Body of pancreas (tissue), 4 donors: Measurements from ENCODE around the gene PHLDA2. TPM values are rescaled to one million over a fixed set of nuclear protein-coding genes. Genes with fewer than 3 reads are reported as not detected.

ENCODE experiments used
- ATAC-seq: fragments of 150-250 bp; one replicate; pipeline ENCODE4 v1.9.1; 2016
- DNase-seq, 4 donors: peaks; one replicate each; pipeline ENCODE4 v3.0.0-alpha.2; 2019
- H3K27ac ChIP-seq, 4 donors: fragments of 200-600 bp; sonication (generic); 1 replicate in 3 of 4; 2 replicates in 1 of 4; pipeline versions ENCODE4 v1.5.1 to v1.6.1; 2016 to 2019; ENCODE audit warnings: mild to moderate bottlenecking in 1 of 4, mixed read lengths in 1 of 4, moderate library complexity in 1 of 4
- H3K27me3 ChIP-seq, 2 donors: fragments of 200-600 bp; sonication (generic); one replicate each; pipeline ENCODE4 v1.6.0; 2016; ENCODE audit warnings: mild to moderate bottlenecking in 1 of 2
- H3K36me3 ChIP-seq, 2 donors: fragments of 200-600 bp; sonication (generic); replicated peaks in 1 of 2; 2 replicates each; pipeline ENCODE4 v1.5.1; 2016; ENCODE audit warnings: low read depth in 2 of 2; ENCODE audit not compliant: insufficient read depth in 1 of 2
- H3K4me1 ChIP-seq: fragments of 200-600 bp; sonication (generic); one replicate; pipeline ENCODE4 v1.6.0; 2016
- H3K4me3 ChIP-seq, 2 donors: fragments of 200-600 bp; sonication (generic); 1 replicate in 1 of 2; 2 replicates in 1 of 2; pipeline ENCODE4 v1.5.1; 2016 to 2019
- H3K9me3 ChIP-seq, 3 donors: fragments of 200-600 bp; sonication (generic); 1 replicate in 2 of 3; 2 replicates in 1 of 3; pipeline ENCODE4 v1.5.1; 2016
- CTCF ChIP-seq, 7 experiments: fragments of 450-650 bp in 4 of 7; fragments of 200-600 bp in 3 of 7; sonication (generic) in 3 of 7; IDR thresholded peaks; one replicate each; pipeline ENCODE4 v1.5.1; 2016 to 2019; ENCODE audit warnings: antibody characterized with exemption in 7 of 7
- POLR2A ChIP-seq, 3 donors: fragments of 450-650 bp; IDR thresholded peaks; one replicate each; pipeline ENCODE4 v1.6.1; 2016; ENCODE audit warnings: antibody characterized with exemption in 3 of 3, mild to moderate bottlenecking in 2 of 3
- WGBS, 2 donors: methylation state at CpG; one replicate each; pipeline ENCODE4 v1.1.5; 2017; 5-methylcytosine and 5-hydroxymethylcytosine counted together
- intact Hi-C: fragments of 100-400 bp; cut with DNase I; formaldehyde crosslinking; loops from one replicate; pipeline ENCODE4 v1.15.1; 2023
- total RNA-seq, 2 donors: library from RNA; depleted of rRNA; stranded (reverse); fragments of >200 nt; gene quantifications; one replicate each; pipeline ENCODE4 v1.1.0, GENCODE V29; 2016

The PHLDA2 gene
- total RNA-seq, 2 donors from 2014 or later, result 4.2 TPM; not detected in 1

- TF ChIP-seq CTCF (IDR thresholded peaks at IDR 0.05) (no peak), POLR2A (IDR thresholded peaks at IDR 0.05) (no peak)
- no peak overlapping the region for H3K27ac ChIP-seq
- WGBS, 2 donors, result 85% methylated on average over 5 of the region's 6 CpGs; no CpG with 5 or more reads in 1 of the 2 donors
- H3K4me1 ChIP-seq, result peaks cover 8% of the 10 kb centered on the region
- intact Hi-C loops, result no loop called here
- no peak overlapping the region for H3K4me3 ChIP-seq
- ATAC-seq, result no peak
- DNase-seq, result no peak
- H3K36me3 ChIP-seq, result no peaks in the 10 kb centered on the region
- no peaks in the 10 kb centered on the region for H3K27me3 ChIP-seq
- no peaks in the 10 kb centered on the region for H3K9me3 ChIP-seq
These were observed 32.2 kb downstream of the PHLDA2 start for GRCh38 chr11:2897048-2897447.

- intact Hi-C loops, result no loop called here
- H3K9me3 ChIP-seq, result no peaks in the 10 kb centered on the region
- no peaks in the 10 kb centered on the region for H3K27me3 ChIP-seq
- H3K4me1 ChIP-seq, result peaks cover 18% of the 10 kb centered on the region
- DNase-seq (no peak), ATAC-seq (no peak)
- no peak overlapping the region for H3K4me3 ChIP-seq
- no peak overlapping the region for H3K27ac ChIP-seq
- no peaks in the 10 kb centered on the region for H3K36me3 ChIP-seq
- TF ChIP-seq CTCF (IDR thresholded peaks at IDR 0.05), result no peak
- no peak for TF ChIP-seq POLR2A (IDR thresholded peaks at IDR 0.05)
- WGBS, 2 donors, result 77 to 79% methylated on average over 8 to 9 of the region's 9 CpGs
These were observed 33.2 kb downstream of the PHLDA2 start for GRCh38 chr11:2896047-2896446.

- no peak for DNase-seq
- intact Hi-C loops, result loop anchor here (5.0 kb wide), 2 partner anchors 362 to 467 kb away; no protein-coding TSS in a partner anchor
- ATAC-seq, result no peak
These were observed 35.3 kb downstream of the PHLDA2 start for GRCh38 chr11:2893935-2894334.

GRCh38 chr11:2892967-2893528 lies 36.2 kb downstream of the PHLDA2 start:
- Histone ChIP-seq H3K36me3 (no peaks in the 10 kb centered on the region), H3K4me3 (no peak overlapping the region), H3K9me3 (no peaks in the 10 kb centered on the region), H3K27ac (peak overlapping the region in 2 of 4 donors; percentile 12 to 24), H3K4me1 (peaks cover 29% of the 10 kb centered on the region), H3K27me3 (no peaks in the 10 kb centered on the region)
- ATAC-seq, result no peak
- no peak for DNase-seq
- 60 to 100% methylated on average over 2 to 4 of the region's 4 CpGs for WGBS, 2 donors
- intact Hi-C loops, result loop anchor here (5.0 kb wide), 2 partner anchors 361 to 466 kb away; no protein-coding TSS in a partner anchor
- TF ChIP-seq POLR2A (IDR thresholded peaks at IDR 0.05) (no peak), CTCF (IDR thresholded peaks at IDR 0.05) (peak in 1 of 7 experiments; percentile 11)

More at GRCh38 chr11:2893935-2894334, 35.3 kb downstream of the PHLDA2 start:
- H3K27me3 ChIP-seq, result no peaks in the 10 kb centered on the region
- no peaks in the 10 kb centered on the region for H3K36me3 ChIP-seq
- 60 to 81% methylated on average over 2 to 4 of the region's 4 CpGs for WGBS, 2 donors
- TF ChIP-seq CTCF (IDR thresholded peaks at IDR 0.05), result no peak
- no peak for TF ChIP-seq POLR2A (IDR thresholded peaks at IDR 0.05)
- peaks cover 29% of the 10 kb centered on the region for H3K4me1 ChIP-seq
- no peak overlapping the region for H3K27ac ChIP-seq
- no peak overlapping the region for H3K4me3 ChIP-seq
- no peaks in the 10 kb centered on the region for H3K9me3 ChIP-seq
